Measurements from ENCODE around the gene EXD2.
"Not testable (repeated sequence)": the region's sequence is repeated elsewhere in the genome, so short reads cannot be mapped to it uniquely, and the experiment has no call there.

The EXD2 gene

DNA sequence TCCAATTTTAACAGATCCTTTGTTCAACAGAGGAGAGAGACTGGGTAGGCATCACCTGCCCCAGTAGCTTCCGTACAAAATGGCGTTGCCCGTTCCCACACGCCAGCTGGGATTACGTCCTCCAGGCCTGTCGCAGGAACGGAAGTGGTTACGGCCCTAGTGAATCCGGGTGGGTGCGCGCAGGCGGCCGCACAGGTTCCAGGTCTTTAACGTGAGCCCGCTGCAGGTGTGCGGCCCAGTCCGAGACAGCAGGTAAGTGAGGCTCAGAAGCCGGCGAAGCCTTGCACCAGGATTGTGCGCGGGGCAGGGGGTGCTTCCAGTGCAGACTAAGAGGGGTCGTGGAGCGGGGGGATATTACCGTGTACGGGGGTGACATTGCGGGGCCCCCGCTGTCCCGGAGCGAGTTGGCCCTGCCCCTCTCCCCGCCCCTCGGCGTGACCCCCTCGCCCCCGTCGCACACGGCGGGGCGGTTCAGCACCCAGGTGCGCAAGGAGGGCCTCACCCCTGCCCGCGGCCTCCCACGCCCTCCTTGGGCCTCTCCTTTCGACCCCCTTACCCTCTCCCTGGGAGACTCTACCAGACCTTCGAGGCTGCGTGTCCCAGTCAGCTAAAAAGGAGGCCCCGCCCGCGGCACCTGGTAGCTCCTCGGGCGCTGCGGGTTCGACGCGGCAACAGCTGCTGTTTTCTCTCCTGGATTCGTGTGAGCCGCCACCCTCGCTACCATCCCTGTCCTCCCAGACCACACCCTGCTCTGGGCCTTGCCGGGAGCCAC, at the start of gene EXD2:
Gene EXD2 (plus strand): TSS at position 159 of the 772 bp plus-strand sequence. CDS start 17,973 bp downstream, outside the sequence.
- DNase-seq (ENCODE audit: low read depth, low spot score): peak; percentile 92

DNA sequence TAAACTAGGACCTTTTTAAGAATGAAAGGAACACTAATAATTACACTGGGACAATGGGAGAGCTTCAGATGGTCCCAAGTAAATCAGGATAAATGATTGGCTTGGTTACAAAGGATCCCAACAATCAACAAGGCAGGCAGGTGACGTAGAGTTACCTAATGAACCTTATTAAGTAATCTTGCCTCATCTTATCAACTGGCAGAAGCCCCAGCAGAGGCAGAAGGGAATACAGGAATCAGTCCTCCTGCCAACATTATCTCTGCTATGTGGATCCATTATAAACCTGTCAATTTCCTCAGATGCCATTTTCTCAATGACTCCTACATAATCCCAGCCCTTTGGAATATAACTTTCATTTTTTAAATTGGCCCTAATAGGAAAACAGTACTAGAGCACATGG, 49.7 kb upstream of the EXD2 start:
- no peak for DNase-seq (ENCODE audit: low read depth, low spot score)

GRCh38 chr14:69142101-69142500, 49.2 kb upstream of the EXD2 start:
- DNase-seq (ENCODE audit: low read depth, low spot score): no peak

DNA sequence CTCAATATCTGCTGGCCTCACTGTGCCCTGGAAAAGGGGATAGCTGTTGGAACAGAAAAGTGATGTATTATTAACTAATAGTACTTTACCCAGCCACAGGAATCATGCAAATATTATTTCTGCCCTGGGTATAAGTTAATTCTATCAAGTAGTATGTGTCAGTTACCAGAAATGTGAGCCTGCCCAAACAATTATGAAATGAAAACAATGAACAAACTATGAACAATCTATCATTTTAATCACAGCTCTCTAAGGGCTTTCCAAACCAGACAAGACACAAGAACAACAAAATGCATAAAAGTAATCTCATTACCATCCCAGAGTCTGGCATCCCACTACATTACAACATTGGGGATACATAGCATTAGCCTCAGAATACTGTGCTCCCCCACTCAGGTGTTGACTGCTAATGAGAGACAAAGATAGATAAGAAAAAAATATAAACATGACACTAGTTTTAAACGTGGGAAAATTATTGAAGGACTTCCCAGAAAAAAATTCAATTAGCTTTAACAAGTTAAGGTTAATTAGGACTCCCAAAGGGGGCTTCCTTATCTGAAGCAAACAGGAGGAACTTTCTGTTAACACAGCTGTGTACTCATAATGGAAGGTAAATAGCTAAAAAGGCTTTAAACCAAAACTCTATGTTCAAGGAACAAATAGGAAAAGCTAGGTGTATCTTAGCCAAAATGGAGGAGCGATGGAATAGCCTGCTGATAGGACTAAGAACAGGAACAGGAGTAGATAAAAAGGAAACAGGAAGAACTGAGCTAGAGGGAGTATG, 41.6 kb upstream of the EXD2 start:
- no peak for DNase-seq (ENCODE audit: low read depth, low spot score)

DNA sequence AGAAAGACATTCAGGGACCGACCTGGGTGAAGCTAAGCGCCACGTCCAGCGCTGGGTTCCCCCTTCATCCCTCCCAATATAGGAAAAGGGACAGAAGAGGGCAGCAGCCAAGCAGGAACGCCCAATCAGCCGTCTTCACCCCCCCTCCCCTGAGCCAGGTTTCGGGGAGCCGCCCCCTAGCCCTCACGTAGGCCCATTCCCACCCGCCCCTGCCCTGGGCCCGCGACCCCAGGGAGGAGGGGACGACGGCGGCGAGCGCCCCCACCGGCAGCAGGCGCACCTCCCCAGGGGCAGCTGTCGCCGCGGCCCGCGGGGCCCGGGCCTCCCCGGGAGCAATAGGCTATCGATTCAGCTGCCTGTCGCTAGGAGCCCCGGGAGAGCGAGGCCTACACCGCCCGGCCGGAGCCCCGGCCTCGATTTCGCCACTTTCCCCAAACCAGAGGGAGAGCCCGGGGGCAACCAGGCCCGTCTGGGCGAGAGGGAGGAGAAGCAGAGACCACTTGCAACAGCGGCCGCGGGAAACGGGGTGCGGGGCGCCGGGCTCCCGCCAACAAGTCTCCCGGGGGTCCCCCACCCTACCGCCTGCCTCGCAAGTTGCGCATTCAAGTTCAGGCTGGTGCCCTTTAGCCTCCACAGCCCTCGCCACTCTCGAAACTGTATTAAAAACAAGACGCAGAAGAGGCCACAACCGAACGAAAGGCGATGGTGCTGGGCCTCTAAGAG, 39.7 kb upstream of the EXD2 start:
- DNase-seq (ENCODE audit: low read depth, low spot score): peak; percentile 85

- peak; percentile 26 for DNase-seq (ENCODE audit: low read depth, low spot score)
These were observed 39.0 kb upstream of the EXD2 start for GRCh38 chr14:69152181-69152901.

DNA sequence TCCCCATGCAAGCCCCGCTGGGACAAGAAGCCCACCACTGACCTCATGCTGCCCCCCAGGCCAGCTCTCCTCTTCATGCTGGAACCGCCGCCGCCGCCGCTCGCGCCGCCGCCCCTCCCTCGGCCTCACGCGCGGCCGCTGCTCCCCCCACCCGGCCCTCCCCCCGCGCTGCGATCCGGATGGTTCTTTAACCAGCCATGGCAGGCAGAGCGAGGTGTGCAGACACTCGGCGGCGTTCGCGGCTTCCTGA, 38.5 kb upstream of the EXD2 start, which contains the start of gene DCAF5:
Gene DCAF5 (minus strand): TSS at position 218 of the 250 bp plus-strand sequence. CDS start 141 bp downstream, at position 77.
- DNase-seq (ENCODE audit: low read depth, low spot score): no peak

- DNase-seq (ENCODE audit: low read depth, low spot score): peak; percentile 95
These were observed 38.0 kb upstream of the EXD2 start for GRCh38 chr14:69153152-69153872.

DNA sequence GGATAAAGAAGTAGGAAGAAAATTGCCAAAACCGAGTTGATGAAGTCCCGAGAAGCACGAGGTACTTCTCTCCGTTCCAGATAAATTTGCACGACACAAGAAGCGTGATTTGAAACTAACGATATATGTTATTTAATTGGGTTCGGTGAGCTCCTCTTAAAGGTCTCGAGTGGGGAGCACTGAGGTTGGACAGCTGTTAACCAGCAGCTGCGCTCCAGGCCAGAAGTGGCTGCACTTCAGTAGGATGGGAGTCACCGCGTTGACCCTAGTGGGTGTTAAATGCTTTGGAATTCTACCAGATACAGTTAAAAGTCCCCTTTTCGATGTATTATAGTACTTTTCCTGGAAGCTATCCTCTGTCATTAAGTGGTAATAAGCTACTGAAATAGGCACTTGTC, 37.4 kb upstream of the EXD2 start:
- DNase-seq (ENCODE audit: low read depth, low spot score): no peak

DNA sequence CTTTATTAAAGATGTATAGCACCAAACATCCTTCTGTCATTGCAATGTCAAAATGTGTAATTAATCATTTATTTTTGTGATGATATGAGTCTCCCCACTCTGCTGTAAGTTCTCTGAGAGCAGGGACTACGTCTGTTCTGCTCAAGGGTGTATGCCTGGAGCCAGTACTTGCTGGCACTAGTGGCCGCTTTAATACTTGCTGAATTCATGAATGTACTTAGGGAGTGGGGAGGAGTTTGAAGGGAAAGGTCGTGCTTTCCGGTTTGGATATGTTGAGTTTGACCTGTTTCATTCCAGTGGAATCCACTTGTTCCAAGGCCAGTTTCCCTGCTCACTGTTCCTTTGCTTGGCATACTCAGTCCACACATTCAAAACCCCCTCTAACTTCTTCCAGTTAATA, 36.5 kb upstream of the EXD2 start:
- DNase-seq (ENCODE audit: low read depth, low spot score): no peak

GRCh38 chr14:69156224-69156623, 35.1 kb upstream of the EXD2 start:
- DNase-seq (ENCODE audit: low read depth, low spot score): no peak

GRCh38 chr14:69161590-69161989, 29.7 kb upstream of the EXD2 start:
- DNase-seq (ENCODE audit: low read depth, low spot score): no peak

- not testable (repeated sequence) for DNase-seq (ENCODE audit: low read depth, low spot score)
These were observed 25.5 kb upstream of the EXD2 start for GRCh38 chr14:69165787-69166186.

- DNase-seq (ENCODE audit: low read depth, low spot score): no peak
These were observed 20.5 kb upstream of the EXD2 start for GRCh38 chr14:69170839-69171238.

DNA sequence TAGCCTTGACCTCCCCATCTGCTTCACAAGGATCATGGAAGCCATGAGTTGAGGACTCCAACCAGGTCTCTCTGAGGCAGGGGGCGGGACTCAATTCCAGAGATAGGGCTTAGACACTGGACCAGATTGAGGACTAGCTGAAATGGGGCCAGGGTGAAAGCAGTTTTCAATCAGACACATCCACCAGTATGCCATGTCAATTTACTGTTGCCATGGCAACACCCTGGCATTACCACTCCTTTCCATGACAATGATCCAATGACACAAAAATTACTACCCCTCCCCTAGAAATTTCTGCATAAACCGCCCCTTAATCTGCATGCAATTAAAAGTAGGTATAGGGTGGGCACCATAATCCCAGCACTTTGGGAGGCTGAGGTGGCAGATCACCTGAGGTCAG, 19.7 kb upstream of the EXD2 start:
- no peak for DNase-seq (ENCODE audit: low read depth, low spot score)

DNA sequence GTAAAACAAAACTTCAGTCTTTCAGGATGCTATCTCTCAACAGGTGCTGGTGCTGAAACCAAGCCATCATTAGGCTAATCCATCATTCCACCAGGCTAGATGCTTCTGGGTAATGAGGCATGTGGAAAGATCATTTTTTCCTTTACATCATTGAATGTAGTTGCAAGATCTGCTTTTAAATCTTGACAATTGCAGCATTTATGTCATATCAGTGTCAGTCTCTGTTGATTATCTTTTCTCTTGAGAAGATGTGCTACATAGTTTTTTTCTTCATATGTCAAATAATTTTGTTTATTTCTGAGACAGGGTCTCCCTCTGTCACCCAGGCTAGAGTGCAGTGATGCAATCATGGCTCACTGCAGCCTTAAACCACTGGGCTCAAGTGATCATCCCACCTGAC, 16.2 kb upstream of the EXD2 start:
- DNase-seq (ENCODE audit: low read depth, low spot score): no peak

- DNase-seq (ENCODE audit: low read depth, low spot score): no peak
These were observed 9.8 kb upstream of the EXD2 start for GRCh38 chr14:69181491-69181890.

DNA sequence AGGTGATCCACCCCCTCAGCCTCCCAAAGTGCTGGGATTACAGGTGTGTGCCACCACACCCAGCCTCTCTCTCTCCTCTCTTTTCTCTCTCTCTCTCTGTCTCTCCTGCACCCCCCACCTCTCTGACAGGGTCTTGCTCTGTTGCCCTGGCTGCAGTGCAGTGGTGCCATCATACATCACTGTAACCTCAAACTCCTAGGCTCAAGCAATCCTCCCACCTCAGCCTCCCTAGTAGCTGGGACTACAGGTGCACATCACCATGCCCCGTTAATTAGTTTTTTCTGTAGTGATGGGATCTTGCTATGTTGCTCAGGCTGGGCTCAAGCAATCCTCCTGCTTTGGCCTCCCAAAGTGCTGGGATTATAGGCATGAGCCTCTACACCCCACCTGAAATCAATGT, 8.7 kb upstream of the EXD2 start:
- not testable (repeated sequence) for DNase-seq (ENCODE audit: low read depth, low spot score)

GRCh38 chr14:69183735-69184134, 7.6 kb upstream of the EXD2 start:
- DNase-seq (ENCODE audit: low read depth, low spot score): peak; percentile 51

GRCh38 chr14:69190191-69190590, 1.1 kb upstream of the EXD2 start:
- no peak for DNase-seq (ENCODE audit: low read depth, low spot score)

- DNase-seq (ENCODE audit: low read depth, low spot score): no peak
These were observed 2.4 kb downstream of the EXD2 start for GRCh38 chr14:69193721-69194120.
